GM18951 (cell line): ENCODE data around the gene HMGA1.

Source experiments
- POLR2A ChIP-seq: IDR thresholded peaks from 4 replicates; pipeline ENCODE4 v1.6.1; 2011; ENCODE audit warnings: mild to moderate bottlenecking; ENCODE audit not compliant: insufficient read length, insufficient read depth; ENCODE audit errors: extremely low read depth
- in situ Hi-C: fragments of 300-500 bp; cut with MboI; formaldehyde crosslinking; loops from one replicate; pipeline ENCODE4 v1.12.0; 2022; ENCODE audit warnings: low sequenced_read_pairs, mixed read lengths, inconsistent platforms; ENCODE audit not compliant: unreplicated experiment

Gene HMGA1, protein sequence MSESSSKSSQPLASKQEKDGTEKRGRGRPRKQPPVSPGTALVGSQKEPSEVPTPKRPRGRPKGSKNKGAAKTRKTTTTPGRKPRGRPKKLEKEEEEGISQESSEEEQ

DNA sequence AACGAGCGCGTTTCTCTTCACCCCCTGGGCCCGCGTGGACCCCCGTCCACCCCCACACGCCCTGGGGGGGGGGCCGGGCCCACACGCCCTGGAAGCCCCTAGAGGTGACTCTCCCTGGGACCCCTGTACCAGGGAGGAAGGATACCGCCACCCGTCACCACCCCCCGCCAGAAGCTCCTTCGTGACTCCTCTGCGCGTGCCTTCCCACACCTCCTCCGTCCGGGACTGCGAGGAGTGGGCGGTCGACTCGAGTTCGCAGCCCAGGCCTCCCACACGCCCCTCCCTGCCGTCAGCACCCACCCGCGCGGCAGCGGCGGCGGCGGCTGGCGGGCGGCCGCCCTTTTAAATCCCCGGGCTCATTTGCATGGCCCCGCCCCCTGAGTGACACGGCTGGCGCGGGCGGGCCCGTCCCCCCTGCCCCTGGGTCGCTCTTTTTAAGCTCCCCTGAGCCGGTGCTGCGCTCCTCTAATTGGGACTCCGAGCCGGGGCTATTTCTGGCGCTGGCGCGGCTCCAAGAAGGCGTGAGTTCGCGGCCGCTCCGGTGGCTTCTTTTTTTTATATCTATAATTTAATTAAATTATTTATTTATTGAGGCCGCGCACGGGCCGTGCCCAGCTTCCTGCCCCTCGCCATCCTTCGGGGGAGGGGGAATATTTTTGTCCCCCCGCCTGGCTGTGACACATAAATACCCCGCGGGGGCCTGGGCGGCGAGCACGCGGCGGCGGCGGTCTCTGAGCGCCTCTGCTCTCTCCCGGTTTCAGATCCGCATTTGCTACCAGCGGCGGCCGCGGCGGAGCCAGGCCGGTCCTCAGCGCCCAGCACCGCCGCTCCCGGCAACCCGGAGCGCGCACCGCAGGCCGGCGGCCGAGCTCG, at the start of gene HMGA1:
Gene HMGA1, plus strand, starts transcription at position 431 of the 873 bp plus-strand sequence. CDS start 3,908 bp downstream, outside the sequence.
- TF ChIP-seq POLR2A = peak; percentile 99
- in situ Hi-C loops = no loop called here

DNA sequence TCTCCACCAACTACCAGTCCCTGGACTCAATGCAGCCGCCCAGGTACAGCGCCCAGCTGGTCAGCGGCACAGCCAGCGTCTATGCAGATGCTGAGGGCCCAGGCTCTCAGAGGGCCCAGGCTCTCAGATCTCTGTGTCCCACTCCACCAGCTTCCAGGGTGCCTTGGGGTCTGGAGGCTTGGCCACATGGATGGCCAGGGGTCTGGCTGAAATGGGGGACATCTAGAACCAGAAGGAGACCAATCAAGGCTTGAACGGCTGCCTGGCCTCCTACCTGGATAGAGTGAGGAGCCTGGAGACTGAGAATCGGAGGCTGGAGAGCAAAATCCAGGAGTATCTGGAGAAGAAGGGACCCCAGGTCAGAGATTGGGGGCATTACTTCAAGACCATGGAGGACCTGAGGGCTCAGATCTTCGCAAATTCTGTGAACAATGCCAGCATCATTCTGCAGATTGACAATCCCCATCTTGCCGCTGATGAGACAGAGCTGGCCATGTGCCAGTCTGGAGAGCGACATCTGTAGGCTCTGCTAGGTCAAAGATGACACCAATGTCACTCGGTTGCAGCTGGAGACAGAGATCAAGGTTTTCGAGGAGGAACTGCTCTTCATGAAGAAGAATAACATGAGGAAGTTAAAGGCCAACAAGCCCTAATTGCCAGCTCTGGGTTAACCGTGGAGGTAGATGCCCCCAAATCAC, 46.7 kb upstream of the HMGA1 start:
- in situ Hi-C loops = no loop called here
- TF ChIP-seq POLR2A = no peak

DNA sequence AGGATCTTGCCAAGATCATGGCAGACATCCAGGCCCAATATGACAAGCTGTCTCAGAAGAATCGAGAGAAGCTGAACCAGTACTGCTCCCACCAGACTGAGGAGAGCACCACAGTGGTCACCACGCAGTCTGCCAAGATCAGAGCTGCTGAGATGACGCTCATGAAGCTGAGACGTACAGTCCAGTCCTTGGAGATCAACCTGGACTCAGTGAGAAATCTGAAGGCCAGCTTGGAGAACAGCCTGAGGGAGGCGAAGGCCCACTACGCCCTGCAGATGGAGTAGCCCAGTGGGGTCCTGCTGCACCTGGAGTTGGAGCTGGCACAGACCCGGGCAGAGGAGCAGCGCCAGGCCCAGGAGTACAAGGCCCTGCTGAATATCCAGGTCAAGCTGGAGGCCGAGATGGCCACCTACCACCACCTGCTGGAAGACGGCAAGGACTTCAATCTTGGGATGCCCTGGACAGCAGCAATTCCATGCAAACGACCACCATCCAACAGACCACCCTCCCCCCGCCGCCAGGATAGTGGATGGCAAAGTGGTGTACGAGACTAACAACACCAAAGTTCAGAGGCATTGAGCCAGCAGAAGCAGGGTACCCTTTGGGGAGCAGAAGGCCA, 46.1 kb upstream of the HMGA1 start:
- in situ Hi-C loops = no loop called here
- TF ChIP-seq POLR2A = no peak

DNA sequence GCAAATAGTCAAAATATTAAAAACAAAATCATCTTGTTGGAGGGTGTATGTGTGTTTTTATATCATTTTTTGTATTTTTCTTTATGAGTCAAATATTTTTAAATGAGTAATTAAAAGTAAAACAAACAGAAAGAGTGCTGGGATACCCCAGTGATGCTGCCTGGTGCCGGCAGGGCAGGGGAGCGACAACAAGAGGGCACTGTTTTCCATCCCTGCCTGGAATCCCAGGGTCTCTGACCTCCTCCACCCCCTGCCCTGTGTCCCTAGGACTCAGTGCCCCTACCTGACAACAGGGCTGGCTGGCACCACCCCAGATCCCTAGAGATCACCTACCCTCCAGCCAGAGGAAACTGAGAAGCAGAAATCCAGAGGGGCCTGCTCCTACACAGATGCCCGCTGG, 41.9 kb upstream of the HMGA1 start:
- TF ChIP-seq POLR2A = no peak
- in situ Hi-C loops = no loop called here

DNA sequence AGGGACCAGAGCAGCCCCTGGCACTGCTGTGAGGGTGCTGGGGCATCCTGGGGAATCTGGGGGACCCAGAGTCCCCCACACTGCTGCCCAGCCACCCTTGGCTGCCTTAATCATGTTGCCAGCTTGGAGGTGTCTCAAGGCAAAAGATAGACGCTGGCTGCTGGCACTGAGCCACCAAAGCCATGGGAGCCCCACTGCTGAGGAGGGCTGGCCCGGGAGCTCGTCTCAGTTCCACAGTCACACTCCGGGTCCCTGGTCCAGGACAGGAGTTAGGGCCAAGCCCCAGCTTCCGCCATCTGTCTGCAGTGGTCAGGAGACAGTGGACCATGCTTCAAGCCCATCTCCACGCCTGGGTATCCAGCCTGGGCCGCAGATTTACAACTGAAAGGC, 41.0 kb upstream of the HMGA1 start:
- TF ChIP-seq POLR2A = no peak
- in situ Hi-C loops = no loop called here

DNA sequence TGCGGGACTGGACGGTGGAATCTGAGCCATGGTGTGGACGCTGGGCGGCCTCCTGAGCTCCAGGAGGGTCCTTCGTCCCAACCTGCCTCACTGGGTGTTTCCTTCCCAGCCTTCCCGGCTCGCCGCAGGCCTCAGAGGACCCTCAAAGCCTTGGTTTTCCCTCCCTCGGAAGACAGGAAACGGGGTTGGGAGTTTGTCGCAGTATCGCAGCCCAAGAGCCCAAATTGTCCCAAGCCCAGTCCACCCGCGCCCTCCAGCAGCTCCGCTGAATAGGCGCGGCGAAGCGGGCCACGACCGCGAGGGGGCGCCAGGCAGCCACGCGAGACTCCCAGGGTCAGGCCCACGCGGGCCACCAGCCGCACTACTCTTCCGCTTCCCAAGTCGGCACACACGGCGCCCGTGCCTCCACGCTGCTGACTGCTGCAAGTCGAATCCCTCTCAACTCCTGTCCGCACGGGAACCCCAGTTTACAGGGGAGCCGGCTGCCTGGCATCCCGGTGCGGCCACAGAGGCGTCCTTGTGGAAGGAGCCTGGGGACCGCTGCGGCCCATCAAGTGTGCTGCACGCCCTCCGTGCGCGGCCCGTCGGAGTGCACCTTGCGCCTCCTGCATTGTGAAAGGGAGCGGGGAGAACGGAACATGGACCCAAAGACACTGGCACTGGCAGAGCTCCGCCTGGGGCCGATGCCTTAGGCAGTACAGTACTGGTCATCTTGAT, 40.4 kb upstream of the HMGA1 start:
- in situ Hi-C loops = no loop called here

DNA sequence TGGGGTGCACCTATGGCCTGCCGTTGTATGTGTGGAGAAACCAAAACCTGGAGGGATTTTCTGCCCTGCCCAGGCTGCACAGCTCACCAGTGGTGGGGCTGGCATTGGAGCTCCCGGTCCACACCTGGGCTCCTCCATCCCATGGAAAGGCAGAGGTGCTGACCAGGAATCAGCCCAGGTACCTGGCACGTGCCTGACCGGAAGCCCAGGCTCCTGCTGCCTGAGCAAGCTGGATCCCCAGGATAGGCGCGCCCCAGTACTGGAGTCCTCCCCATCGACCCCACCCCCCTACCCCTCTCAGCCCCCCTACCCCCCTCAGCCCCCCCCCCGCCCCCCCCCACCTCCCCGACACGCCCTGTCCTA, 39.9 kb upstream of the HMGA1 start:
- in situ Hi-C loops = no loop called here
- TF ChIP-seq POLR2A = no peak

More for the DNA sequence above, 40.4 kb upstream of the HMGA1 start:
- TF ChIP-seq POLR2A = peak; percentile 28

DNA sequence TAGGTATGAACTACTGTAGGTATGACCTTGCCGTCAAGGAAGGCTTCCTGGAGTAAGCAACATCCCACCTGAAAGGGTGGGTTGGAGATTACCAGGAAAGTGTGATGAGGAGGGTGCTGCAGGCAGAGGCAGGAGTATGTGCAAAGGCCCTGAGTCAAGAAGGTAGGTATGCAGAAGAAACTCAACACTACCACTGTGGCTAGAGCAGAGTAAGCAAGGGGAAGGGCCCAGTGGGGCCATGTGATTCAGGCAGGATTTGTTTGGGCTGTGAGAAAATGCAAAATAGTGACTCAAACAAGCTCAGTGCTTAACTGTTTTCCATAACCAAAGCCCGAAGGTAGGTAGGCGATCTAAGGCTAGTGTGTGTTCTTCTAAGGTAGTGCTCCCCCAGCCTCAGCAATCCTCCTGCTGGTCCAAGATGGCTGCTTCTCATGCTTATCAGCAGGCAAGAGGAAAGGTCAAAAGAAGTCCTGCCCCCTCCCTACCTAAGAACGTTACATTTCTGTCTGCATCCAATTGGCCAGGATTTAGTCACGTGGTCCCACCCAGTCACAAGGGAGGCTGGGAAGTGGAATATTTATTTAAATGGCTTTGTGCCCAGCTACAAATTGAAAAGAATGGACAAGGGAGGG, 36.2 kb upstream of the HMGA1 start:
- in situ Hi-C loops = no loop called here

DNA sequence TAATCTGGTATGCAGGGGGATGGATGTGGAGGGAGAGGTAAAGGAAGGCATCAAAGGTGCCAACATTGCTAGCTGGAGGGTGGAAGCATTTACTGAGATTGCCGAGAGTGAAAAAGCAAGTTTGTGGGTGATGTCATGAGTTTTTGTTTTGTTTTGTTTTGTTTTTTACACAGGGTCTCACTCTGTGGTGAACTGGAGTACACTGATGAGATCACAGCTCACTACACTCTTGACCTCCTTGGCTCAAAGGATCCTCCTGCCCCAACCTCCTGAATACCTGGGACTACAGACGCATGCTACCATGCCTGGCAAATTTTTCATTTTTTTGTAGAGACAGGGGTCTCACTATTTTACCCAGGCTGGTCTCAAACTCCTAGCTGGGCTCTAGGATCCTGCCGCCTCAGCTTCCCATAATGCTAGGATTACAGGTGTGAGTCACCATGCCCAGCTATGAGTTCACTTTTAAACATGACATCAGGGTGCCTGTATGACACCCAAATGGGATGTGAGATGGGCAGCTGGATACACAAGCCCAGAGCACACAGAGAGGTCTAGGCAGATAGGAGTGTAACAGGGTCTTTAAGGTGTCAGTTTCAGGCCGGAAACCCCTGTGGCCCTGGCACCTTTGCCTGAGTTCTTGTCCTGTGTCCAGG, 35.1 kb upstream of the HMGA1 start:
- no peak for TF ChIP-seq POLR2A
- in situ Hi-C loops = no loop called here

More for the DNA sequence above, 36.2 kb upstream of the HMGA1 start:
- TF ChIP-seq POLR2A = no peak

DNA sequence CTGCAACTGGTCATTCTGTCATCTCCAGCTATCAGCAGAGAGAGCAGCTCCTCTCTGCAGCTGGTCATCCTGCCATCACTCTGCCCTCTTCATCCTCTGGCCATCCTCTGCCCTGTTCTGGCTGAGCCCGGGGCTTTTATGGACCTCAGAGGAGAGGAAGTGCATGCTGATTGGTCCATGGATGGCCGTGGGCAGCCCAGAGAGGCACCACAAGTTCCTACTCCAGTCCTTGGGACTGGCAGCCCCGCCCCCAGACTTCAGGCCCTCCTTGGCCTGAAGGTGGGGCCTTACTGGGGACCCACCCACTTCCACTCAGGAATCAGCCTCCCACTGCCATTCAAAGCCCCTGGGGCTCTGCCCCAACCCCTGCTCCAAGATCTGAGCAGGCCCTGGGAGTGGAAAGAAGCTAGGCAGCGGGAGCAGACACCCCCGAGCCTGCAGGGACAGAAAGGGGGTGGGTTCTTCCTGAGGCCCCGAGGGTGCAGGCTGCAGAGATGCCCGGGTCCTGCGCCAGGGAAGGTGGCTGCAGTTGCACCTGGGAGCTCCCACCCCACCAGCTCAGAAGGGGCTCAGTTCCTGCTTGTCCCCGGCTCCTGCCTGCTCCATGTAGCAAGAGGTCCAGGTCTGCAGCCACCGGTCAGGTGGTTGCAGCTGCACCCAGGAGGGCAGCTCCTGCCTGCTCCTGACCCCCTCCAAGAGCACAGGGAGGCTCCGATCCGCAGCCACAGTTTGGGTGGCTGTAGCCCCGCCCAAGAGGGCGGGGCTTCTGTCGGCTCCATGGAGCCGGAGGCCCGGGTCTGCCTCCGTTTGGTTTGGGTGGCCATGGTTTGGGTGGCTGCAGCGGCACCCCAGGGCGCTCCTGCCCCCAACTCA, 34.1 kb upstream of the HMGA1 start:
- in situ Hi-C loops = no loop called here
- TF ChIP-seq POLR2A = no peak

DNA sequence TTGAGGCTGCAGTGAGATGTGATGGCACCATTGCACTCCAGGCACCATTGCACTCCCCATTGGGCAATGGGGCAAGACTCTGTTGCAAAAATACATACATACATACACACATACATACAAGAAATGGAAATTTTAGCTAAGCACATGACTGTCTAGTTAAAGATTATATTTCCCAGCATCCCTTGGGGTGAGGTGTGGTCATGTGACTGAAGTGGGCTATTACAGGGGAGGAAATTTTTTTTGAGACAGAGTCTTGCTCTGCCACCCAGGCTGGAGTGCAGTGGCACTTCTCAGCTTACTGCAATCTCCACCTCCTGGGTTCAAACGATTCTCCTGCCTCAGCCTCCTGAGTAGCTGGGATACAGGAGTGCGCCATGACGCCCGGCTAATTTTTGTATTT, 32.0 kb upstream of the HMGA1 start:
- in situ Hi-C loops = no loop called here

More for the DNA sequence above, 32.0 kb upstream of the HMGA1 start:
- no peak for TF ChIP-seq POLR2A
